ENCODE measurements around the gene LRP1B.

LRP1B gene

GRCh38 chr2:141468761-141469160 lies 662.1 kb downstream of the LRP1B start:
- DNase-seq (ENCODE audit: low read depth): peak; percentile 58
- no peak for TF ChIP-seq CTCF (IDR thresholded peaks at IDR 0.05; ENCODE audit: insufficient read depth, low read depth, low read length, missing control alignments)
- H3K4me3 ChIP-seq (ENCODE audit: low read length): no peak overlapping the region

- TF ChIP-seq CTCF (IDR thresholded peaks at IDR 0.05; ENCODE audit: insufficient read depth, low read depth, low read length, missing control alignments): no peak
- no peak overlapping the region for H3K4me3 ChIP-seq (ENCODE audit: low read length)
- DNase-seq (ENCODE audit: low read depth): no peak
These were observed 663.5 kb downstream of the LRP1B start for GRCh38 chr2:141467331-141467730.

- H3K4me3 ChIP-seq (ENCODE audit: low read length): no peak overlapping the region
- DNase-seq (ENCODE audit: low read depth): no peak
- TF ChIP-seq CTCF (IDR thresholded peaks at IDR 0.05; ENCODE audit: insufficient read depth, low read depth, low read length, missing control alignments): no peak
These were observed 665.8 kb downstream of the LRP1B start for GRCh38 chr2:141464995-141465394.

- TF ChIP-seq CTCF (IDR thresholded peaks at IDR 0.05; ENCODE audit: insufficient read depth, low read depth, low read length, missing control alignments): no peak
- no peak overlapping the region for H3K4me3 ChIP-seq (ENCODE audit: low read length)
- no peak for DNase-seq (ENCODE audit: low read depth)
These were observed 672.5 kb downstream of the LRP1B start for GRCh38 chr2:141458351-141458750.

- no peak overlapping the region for H3K4me3 ChIP-seq (ENCODE audit: low read length)
- no peak for TF ChIP-seq CTCF (IDR thresholded peaks at IDR 0.05; ENCODE audit: insufficient read depth, low read depth, low read length, missing control alignments)
- no peak for DNase-seq (ENCODE audit: low read depth)
These were observed 674.9 kb downstream of the LRP1B start for GRCh38 chr2:141455877-141456276.

GRCh38 chr2:141455211-141455826 lies 675.5 kb downstream of the LRP1B start:
- H3K4me3 ChIP-seq (ENCODE audit: low read length): no peak overlapping the region
- no peak for TF ChIP-seq CTCF (IDR thresholded peaks at IDR 0.05; ENCODE audit: insufficient read depth, low read depth, low read length, missing control alignments)
- peak; percentile 11 for DNase-seq (ENCODE audit: low read depth)

GRCh38 chr2:141440072-141440635 lies 690.7 kb downstream of the LRP1B start:
- no peak for DNase-seq (ENCODE audit: low read depth)
- TF ChIP-seq CTCF (IDR thresholded peaks at IDR 0.05; ENCODE audit: insufficient read depth, low read depth, low read length, missing control alignments): no peak
- H3K4me3 ChIP-seq (ENCODE audit: low read length): no peak overlapping the region
